GM18868 (cell line): ENCODE measurements around the gene LCN10.
"Not testable (repeated sequence)": the region's sequence is repeated elsewhere in the genome, so short reads cannot be mapped to it uniquely, and the experiment has no call there.

Source experiments
- ATAC-seq: cut with Tn5 transposase; IDR thresholded peaks from one replicate; pipeline ENCODE4 v1.9.1; 2021; ENCODE audit warnings: mild to moderate bottlenecking, moderate library complexity; ENCODE audit not compliant: unreplicated experiment

LCN10 gene

GRCh38 chr9:136755302-136756133 is 12.8 kb upstream of the LCN10 start:
- ATAC-seq = not testable (repeated sequence)

DNA sequence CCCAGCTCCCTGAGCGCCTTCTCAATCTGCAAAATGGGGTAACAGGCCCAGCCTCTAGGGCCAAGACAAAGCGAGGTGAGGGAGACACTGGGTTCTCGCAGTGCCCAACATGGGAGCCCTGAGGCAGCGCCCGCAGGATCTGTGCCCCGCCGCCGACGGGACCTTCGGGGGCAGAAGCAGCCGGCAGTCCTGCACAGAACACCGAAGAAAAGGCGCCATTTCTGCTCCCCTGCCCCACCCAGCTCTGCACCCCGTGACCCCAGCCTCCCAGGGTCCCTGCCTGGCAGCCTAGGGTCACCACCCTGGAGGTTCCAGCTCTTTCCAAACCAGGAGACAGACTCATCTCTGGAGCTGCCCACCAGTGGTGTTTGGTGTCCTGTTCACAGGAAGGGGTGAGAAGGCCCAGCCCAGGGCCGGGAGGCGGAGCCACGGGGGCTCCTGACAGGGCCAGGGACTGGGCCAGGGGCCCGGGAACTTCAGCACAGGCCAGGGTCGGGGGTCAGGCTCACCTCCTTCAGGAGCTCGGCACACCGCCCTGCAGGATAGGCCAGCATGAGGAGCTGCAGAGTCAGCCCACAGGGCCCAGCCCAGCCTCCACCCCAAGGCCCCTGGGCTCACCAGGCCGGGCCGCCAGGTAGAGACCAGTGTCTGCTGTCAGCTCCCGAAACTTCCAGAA is 12.0 kb upstream of the LCN10 start:
- ATAC-seq = no peak

DNA sequence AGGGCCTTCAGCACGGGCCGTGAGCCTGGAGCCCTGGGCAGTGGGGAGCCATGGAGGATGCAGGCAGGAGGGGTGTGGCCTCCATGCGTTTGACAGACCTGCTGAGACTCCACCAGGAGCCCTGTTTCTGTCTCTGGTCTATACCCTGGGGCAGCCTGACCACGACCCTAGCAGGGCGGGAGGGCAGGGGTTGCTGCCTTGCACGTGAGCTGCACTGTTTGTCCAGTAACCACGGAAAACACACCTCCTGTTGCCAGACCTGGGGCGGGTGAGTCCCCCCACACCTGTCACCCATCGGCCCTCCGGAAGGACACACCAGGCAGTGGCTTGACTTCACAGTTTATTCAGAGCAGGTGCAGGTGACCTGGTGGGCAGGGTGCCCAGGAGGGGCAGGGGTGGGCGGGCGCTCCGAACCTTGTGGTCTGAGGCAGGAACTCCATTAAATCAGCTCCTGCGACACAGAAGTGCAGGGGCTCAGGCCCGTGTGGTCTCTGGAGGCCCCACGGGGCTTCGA is 11.4 kb upstream of the LCN10 start:
- ATAC-seq = no peak

- ATAC-seq = no peak
These were observed 10.8 kb upstream of the LCN10 start for GRCh38 chr9:136753371-136754058.

- no peak for ATAC-seq
These were observed 9.1 kb upstream of the LCN10 start for GRCh38 chr9:136751814-136752213.

GRCh38 chr9:136751244-136751643 is 8.5 kb upstream of the LCN10 start:
- ATAC-seq = no peak

DNA sequence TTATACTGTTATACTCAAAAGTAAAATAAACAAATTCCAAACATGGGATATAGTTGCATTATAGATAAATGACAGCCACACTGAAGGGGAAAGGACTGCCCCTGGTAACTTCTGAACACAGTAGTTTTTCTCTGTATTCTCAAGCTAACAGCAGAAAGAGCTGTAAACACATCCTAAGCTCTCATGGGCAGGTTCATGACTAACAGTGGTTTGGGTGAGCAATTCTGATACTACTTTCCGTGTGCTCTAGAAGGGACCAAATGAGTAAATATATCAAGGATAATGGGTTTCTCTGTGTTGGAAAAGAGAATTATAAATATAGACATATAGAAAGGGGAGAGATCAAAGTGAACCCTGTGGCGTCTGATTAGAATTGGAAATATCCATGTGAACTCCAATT is 7.8 kb upstream of the LCN10 start:
- no peak for ATAC-seq

DNA sequence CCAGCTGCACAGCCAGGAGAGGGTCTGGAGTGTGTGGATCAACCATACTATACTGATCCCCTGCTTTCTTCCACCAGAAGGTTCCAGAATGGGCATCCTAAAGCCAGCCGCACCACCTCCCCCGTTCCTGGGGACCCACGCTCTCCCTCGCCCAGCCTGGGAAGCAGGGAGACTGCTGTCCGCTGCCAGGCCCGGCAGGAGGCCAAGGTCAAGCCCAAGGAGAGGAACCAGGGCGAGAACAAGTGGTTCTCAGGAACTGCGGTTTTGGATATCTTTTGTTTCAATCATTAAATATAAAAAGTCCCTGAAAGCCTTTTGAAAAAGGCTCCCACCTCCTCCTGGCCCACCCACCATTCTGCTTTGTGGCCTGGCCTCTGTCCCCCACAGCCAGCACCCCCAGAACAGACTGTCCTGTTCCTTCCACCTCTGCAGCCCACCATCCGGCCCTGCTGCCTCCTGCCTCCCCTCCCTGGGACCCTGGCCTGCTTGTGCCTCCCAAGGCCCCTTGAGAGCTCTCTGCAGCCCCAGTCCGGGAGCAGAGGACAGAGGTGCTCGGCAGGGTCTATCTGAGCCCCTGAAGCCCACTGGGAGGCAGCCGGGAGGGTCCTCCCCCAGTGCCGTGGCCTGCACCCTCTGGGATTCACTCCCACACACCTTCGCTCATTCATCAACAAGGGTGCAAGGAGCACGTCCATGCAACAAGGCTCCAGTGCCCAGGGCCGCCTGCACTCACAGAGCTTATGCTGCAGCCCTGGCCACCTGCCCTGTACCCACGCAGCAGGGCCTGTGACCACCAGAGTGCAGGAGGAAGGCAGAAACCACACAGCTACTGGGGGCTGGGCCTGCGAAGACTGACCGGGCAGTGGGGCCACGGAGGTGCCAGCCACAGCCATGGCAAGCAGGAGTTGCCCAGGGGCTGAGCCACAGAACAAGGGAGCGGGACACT is 6.2 kb upstream of the LCN10 start:
- ATAC-seq = no peak

GRCh38 chr9:136748201-136748600 is 5.5 kb upstream of the LCN10 start, which contains the start of gene LCN6:
LCN6 (minus strand) TSS chr9:136748525; CDS start chr9:136748483, 42 bp downstream.
- ATAC-seq = no peak

GRCh38 chr9:136747161-136748060 is 4.7 kb upstream of the LCN10 start:
- ATAC-seq = no peak

GRCh38 chr9:136746621-136747020 is 3.9 kb upstream of the LCN10 start:
- no peak for ATAC-seq

DNA sequence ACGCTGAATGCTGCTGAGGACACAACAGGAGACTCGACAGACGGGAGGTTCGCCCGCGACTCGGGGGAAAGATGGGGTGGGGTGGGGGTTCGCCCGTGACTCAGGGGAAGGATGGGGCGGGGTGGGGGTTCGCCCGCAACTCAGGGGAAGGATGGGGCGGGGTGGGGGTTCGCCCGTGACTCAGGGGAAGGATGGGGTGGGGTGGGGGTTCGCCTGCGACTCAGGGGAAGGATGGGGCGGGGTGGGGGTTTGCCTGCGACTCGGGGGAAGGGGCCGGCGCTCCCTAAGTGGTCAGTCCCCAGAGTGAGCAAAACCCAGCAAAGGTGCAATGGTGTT is 3.4 kb upstream of the LCN10 start:
- ATAC-seq = no peak

DNA sequence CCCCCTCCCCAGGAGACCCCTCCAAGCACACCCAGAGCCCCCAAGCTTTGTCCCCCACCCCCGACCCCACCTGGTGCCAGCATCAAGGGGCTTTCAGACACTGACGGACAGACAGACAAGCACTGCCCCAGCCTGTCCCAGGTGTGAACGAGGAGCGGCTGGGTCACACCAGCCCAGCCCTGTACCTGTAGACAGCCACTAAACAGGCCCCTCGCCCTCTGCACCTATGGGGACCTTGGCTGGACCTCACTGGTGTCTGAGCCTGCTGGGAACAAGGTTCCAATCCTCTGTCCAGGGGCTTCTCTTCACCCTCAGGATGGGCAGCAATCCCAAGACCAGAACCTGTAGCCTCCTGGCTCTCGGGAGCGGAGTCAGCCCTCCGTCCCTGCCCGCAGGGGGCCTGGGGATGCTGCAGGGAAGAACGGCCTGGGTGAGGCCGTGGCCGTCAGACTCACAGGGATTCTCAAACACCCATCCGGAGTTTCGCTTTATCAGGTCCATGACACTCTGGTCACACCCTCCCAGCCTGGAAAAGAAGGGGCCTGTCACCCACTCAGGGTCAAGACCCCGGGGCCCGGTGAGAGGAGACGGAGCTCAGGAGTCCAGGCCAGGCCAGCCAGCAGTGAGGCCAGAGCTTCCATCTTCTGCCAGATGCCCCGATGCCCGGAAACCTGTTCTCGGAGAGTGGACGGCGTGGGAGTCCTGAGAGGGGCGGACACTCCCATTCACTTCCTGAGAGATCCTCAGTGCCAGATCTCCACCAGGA is 2.8 kb upstream of the LCN10 start:
- no peak for ATAC-seq

DNA sequence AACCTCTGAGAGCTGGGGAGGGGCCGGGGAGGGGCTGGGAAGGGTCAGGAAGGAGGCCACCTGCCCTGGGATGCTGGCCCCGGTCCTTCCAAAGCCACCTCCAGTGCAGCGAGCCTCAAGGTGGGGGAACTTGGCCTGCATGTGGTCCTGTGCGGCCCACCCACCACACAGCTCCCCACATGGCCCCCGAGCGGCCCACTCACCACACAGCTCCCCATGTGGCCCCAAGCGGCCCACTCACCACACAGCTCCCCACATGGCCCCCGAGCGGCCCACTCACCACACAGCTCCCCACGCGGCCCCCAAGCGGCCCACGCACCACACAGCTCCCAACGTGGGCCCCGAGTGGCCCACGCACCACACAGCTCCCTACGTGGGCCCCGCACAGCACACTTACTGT is 2.0 kb upstream of the LCN10 start:
- no peak for ATAC-seq

- ATAC-seq = no peak
These were observed 985 bp upstream of the LCN10 start for GRCh38 chr9:136743639-136744211.

GRCh38 chr9:136741883-136742571 is 713 bp downstream of the LCN10 start:
- no peak for ATAC-seq

DNA sequence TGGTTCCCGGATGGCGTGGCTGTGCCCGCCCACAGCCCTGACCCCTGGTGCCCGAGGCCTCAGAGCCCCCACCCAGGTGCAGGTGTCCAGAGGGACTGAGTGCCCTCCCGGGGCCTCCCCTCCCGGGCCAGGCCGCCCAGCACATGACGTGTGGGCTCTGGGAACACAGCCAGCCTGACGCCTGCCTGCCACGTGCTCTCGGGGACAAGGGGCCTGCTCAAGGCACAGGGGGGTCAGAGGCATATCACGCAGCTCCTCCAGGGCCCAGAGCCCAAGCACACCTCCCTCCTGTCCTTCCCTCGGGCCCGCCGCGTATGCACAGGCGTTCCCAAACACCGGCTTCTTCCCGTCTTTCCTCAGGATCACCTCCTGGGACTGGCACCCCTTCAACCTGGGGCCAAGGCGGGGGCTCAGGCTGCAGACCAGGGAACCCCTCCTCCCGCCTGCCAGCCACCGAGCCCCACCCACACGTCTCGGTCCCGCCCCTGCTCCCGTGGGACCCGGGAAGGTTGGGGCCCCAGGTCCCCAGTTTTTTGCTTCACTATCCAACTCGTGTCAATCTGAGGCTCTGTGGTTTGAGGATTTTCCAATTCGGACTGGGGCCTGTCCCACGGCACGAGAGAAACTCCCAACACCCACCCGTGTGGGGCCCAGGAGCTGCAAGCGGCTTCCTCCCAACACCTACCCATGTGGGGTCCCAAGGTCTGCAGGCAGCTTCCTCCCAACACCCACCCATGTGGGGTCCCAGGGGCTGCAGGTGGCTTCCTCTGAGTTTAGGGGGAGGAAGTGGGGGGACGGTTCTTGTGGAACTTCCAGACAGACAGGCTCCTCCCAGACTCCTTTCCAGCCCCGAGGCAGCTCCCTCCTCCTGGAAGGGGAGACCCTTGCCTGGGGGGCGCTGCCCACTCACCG is 1.5 kb downstream of the LCN10 start:
- no peak for ATAC-seq
